Stimulated activated CD8-positive, alpha-beta memory T cell treated with anti-CD3 and anti-CD28 coated beads, Interleukin-2, amount 100 ng/mL, for 48 hours (primary cell): ENCODE data around the gene HDAC9.

ENCODE experiments used
- DNase-seq, 2 donors: peaks; one replicate each; pipeline ENCODE4 v3.0.0-alpha.2; 2020; ENCODE audit warnings: low read depth in 2 of 2

Gene HDAC9

DNA sequence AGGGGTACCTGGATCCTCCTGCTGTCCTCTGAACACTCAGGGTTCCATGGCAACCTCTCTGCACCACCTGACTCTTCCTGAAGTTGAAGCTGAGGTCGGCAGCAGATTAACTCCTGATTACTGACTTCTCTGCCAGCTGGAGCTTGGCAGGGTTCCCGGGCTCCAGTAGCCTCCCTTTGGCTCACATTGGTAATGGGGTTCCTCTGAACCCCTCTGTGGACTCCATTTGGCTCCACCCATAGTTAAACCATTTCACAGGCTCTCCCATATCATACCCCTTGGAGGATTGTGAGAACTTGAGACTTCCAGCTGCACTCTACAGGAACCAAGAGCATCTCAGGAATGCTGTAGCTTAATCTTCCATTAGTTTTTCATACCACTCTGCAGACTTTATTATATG, 292.5 kb downstream of the HDAC9 start:
- no peak for DNase-seq

DNA sequence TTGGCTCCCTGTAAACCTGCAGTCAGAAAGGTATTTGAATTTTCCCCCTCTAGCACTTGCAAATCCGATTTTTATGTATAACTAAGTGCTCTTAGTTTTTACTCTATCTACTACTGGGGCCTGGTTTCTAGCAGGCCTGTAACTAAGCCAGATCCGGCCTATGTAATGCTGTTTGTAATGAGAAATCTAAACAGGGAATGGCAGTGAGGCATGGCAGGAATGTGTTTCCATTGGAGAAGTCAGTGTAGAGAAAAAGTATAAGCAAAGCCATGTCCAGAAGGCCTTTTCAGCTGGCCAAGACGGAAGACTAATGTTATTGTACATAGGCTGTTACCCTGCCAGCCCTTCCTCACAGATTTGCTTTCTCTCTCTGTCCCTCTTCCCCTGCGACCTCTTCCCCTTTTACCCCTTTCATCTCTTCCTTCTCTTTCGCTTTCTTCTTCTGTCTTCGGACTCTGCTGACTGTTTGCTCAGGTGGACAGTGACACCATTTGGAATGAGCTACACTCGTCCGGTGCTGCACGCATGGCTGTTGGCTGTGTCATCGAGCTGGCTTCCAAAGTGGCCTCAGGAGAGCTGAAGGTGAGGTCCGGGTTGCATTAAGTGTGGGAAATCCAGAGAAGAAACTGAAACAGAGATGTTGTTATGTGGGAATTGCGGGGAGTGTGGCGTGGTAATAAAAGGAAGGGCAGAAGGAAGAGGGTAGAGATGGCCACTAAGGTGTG, 297.5 kb downstream of the HDAC9 start:
- no peak for DNase-seq

DNA sequence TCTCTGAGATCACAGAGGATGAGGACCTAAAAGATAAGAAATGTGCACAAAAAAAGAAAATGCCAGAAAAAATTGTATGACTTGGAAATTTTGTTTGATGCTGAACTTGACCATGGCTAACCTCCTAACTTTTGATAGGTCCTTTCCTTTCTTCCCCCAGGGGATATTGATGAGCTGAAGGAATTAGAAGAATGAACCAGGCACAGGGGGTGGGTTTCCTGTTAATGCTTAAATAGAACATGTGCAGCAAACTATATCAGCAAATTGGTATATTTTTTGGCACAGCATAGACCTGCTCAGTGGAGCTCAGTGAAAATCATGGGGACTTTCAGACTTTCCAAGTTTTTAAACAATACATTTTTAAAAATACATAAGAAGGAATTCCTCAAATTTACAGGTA, 300.7 kb downstream of the HDAC9 start:
- DNase-seq: no peak

DNA sequence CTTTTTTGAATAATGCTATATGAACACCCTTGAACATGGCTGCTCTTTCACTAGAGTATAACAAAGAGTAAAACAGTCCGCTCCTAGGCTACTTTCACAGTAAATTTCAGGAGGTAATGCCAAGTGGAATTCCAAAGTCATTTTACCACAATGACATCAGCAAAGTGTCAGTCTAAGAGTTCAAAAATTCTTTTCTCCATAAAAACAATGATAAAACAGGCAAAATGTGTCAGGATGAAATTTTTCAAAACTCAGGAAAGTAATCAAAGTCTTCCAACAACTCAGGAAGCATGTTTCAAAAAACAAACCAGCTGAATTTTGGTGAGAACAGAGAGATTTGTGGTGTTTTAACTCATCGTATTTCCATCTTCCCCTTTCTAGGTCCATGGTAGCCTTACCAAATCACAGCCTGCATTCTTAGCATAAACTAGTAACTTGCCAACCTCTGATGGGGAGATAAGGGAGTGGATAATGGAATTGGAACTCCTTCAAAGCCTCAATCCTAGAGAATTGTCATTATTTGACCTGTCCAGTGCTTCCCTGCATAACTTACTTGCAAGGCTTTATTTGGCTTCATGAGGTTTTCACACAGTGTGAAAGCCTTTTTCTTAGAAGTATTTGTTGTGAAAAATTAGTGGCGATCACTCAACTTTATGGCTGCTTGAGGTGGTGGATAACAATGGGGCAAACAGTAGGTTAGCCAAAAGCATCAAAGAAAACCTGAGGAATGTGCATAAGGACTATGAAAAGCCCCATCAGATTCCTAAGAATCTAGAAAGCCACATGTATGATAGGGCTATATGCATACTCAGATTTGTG, 302.7 kb downstream of the HDAC9 start:
- DNase-seq: no peak

DNA sequence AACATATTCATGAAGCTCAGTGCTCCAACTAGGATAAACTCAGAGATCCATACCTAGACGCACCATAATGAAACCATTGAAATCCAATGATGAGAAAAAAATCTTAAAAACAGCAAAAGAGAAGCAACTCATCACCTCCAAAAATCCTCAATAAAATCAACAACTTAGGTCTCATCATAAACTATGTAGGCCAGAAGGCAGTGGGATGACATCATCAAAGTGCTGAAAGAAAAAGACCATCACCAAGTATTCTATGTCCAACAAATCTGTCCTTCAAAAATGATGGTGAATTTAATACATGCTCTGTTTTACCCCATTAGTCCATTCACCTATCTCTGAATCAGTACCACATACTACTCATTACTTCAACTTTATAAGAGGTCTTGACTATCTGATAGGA, 304.4 kb downstream of the HDAC9 start:
- no peak for DNase-seq

DNA sequence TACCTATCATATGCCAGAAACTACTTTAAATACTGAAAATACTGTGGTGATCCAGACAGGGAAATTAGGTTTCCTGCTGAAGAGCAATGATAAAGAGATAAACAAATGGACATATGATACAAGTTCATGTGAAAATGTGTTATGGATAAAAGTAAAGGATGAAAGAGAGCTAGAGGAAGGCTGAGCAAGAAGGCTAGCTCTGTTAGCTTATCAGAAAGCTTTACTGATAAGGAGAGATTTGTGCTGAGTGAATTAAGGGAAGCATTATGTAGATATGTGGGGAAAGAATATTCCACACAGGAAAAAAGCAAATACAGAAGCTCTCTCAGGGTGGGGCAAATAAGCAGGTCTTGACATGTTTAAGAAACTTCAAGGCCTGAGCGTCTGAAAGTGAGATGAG, 308.4 kb downstream of the HDAC9 start:
- DNase-seq: no peak

DNA sequence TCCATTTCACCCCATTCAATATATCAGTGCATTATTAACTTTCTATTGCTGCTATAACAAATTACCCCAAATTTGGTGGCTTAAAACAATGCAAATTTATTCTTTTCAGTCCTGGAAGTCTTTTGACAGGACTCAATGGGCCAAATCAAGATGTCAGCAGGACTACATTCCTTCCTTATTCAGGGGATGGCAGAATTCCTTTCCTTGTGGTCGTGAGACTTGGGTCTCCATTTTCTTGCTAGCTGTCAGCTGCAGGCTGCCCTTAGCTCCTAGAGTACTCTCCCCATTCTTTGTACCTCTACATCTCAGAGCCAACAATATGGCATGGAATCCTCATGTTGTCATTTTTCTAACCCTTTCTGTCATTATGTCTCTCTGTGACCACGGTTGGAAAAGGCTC, 310.6 kb downstream of the HDAC9 start:
- DNase-seq: no peak

DNA sequence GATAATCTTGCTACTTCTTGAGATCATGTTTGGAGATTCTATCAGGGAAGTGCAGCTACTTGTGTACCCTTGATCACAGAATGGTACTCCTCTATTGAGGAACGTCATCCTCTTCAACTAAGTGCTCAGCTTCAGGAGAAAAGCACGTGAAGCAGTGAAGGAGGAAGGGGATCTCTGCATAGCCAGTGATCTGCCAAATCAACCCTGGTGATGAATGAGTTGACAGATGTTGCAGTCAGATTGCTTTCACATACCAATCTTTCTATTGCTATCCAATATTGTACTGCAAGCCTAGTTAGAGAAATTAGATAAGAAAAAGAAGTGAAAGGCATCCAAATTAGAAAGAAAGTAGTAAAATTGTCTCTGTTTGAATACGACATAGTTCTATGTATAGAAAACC, 312.5 kb downstream of the HDAC9 start:
- no peak for DNase-seq

DNA sequence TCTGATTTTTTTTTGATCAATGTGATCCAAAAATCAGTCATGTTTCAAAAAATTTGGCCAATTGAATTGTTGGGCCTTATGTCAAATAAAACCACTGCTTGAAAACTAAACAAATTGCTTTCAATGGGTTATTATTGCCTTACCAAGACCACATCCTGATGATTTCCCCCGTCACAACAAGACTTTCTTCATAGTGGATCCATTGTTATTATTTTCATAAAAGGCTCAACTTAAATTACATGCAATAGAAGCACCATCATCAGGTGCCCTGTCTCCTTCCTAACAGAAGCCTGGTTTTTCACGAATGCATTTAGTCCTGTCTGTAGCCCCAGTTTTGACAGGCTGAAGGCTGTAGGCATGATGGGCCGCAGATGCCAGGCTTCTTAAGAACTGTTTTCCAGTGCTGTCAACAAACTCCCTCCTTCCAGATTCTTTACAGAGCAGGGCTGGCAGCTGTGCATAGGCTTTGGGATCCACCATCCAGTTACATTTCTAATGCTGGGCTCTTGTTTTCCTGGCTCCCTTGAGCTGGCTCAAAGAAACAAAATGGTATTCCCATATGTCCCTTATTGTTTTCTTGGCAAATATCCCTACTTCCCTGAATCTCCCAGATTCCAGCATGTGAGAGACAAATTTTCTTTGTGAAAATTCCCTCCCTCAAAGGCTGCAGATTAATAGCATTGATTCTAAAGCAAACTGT, 319.9 kb downstream of the HDAC9 start:
- DNase-seq: no peak

DNA sequence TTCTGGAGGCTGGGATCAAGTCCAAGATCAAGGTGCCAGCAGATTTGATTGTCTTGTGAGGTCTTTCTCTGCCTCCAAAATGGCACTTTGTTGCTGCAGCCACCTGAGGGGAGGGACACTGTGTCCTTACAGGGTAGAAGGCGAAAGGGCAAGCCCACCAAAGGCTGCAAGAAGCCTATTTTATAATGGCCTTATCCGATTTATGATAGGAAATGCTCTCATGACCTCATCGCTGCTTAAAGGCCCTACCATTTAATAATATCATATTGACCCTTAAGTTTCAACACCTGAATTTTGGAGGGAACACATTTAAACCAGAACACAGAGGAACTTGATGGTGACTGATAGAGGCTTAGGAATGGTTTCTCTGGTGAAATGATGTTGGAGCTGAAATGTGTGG, 325.4 kb downstream of the HDAC9 start:
- no peak for DNase-seq

DNA sequence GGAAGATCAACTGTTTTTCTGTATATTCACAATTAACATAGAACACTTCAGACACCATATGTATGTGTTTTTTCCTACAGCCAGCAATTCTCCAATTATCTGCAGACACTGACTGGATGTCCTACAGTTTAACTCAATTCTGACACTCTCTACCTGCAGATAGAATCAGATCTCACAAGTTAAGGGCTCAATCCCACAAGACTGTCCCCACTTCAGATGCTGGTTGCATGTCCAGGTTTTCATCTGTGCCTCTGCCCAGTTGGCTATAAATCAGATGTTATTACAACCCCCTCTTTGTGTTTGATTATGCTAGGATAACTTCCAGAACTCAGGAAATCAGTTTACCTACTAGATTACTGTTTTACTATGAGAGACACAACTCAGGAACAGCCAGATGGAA, 326.0 kb downstream of the HDAC9 start:
- DNase-seq: no peak

DNA sequence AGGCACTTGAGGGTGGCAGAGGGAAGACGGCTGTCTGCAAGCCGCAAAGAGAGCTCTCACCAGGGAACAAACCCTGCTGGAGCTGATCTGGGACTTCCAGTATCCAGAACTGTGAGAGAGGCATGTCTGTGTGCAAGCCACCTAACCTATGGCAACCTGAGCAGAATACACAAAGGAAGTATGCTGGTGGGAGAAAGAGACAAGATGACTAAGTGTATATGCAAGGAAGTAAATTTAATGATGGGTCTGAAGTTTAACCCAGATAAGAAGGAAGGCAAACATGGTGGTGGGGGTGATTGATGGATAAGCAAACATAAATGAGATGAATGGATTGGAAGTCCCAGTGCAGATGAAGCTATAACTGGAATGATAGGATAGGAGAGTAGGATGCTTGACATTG, 328.6 kb downstream of the HDAC9 start:
- no peak for DNase-seq

DNA sequence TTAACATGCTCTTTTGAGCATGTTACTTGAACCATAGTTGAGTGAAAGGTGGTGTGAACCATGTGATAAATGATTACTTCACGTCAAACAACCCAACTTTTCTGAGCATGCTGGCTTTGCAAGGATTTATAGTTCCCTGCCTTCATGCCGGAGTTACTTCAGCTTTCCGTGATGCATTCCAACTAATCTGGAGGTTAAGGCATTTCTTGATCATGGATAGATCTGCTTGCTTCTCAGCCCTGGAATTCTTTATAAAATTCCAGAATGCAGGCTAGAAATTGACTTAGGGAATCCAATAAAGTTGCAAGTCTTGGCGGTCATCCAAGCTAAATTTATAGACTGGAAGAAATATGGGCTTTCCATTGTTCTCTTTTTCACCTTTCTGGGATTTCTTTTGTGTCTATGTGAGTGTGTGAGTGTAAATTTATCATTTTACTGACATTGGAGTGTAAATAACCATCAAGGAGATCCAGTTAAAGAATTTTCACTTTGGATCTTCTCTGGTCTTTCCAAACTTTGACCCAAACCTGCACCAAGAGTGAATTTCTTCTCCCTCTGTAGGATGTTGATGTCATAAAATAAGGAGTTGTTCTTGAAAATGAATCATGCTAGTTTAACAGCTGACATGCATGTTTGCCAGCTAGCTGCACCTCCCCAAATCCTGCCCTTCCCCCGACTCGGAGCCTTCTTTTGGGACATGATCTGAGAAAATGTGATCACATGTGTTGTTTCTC, 332.9 kb downstream of the HDAC9 start:
- no peak for DNase-seq

DNA sequence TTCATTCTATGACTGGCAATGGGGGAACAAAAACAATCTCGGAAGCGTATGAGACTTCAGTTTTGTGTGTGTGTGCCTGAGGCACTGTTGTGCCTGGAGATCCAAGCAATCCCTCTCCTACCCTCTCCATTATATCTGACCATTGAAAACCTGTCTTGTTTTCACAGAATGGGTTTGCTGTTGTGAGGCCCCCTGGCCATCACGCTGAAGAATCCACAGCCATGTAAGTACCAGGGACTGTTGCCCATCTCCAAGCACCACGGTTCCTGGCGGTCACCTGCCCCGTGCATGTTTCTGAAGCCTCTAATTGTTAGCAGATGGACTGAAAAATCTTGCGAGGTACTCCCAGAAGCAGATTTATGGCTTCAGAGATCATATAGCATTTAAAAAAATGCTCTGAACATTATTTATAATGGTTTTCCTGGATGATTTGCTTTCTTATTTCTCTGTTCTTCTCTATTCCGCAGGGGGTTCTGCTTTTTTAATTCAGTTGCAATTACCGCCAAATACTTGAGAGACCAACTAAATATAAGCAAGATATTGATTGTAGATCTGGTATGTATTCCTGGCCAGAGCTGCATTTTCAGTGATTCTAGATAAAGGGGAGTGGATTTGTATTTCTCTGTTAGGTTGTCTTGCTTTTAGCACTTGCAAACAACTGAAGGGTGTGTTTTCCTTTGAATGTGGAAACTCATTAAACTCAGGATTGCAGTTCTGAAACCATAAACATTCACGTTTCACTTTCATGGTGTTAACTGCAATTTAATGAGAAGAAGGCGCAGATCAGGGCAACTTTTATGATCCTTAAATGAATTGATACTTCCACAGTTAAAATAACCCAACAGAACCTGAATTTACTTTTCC, 333.7 kb downstream of the HDAC9 start:
- DNase-seq: no peak

DNA sequence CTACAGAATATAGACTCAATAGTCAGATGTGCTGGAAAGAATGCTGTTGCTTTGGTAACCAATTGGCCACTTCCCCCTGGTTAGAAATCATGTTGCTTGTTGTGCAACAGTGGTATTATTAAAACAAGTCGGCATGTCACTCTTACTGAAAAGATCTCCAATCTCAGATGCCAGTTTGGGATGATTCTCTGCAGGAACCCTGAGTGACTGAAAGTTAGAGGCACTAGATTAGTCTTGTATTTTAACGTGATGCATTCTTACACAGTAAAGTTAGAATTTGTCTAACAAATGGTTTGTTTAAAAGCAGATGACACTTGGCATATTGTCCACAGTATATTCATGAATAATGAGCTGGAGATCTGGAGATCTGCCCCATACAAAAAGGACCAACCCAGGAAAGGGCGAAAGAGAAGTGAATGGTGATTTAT, 334.3 kb downstream of the HDAC9 start:
- DNase-seq: no peak

DNA sequence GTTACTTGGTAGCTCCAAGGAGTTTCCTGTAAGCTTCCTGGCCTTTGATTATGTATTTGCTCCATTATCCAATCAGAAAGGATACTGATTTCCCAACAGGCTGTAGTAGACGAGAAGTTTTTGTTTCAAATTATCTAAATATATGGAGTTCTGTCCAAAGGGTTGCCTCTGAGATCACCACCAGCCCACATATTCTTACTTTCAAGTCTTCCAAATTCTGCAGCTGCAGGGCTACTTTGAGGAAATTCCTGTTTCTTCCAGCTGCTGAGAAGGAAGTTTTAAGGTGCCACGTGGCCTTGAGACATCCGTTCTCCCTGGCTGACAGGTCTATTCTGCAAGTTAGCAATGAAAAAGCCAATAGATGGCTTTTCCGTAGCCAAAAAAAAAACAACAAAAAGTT, 335.9 kb downstream of the HDAC9 start:
- no peak for DNase-seq

DNA sequence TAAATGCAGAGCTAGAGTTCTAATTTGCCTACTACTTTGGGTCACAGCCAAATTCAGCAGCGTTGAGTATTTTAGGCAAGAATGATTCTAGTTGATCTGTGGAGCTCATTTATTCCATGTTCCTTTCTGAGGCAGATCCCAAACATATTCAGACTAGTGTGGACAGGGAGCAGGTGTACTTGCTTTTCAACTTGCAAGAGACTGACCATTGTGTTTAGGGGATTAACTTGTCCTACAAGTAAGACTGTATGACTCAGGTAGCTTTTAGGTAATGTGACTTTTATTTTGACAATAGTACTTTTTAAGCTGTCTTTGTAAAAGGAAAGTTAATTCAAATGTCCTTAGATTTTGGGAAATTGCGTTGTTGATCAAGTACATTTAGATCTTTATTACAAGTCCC, 336.4 kb downstream of the HDAC9 start:
- no peak for DNase-seq

DNA sequence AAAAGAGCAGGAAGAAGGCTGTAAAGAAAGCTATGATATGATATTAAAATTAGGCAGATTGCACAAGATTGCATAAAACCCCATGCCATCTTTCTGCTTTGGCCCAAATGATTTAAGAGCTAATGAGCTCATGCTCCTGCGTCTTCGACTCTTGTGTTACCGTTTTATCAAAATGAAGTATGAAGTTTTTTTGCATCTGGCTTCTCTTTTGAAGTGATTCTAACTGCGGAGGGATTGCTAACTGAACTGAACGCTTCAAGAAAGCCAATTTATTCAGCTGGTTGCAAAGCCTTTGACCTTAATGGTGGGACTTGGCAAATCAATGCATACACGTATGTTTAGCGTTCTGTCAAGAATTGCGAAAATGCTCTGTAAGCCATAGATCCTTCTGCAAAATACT, 339.0 kb downstream of the HDAC9 start:
- no peak for DNase-seq

DNA sequence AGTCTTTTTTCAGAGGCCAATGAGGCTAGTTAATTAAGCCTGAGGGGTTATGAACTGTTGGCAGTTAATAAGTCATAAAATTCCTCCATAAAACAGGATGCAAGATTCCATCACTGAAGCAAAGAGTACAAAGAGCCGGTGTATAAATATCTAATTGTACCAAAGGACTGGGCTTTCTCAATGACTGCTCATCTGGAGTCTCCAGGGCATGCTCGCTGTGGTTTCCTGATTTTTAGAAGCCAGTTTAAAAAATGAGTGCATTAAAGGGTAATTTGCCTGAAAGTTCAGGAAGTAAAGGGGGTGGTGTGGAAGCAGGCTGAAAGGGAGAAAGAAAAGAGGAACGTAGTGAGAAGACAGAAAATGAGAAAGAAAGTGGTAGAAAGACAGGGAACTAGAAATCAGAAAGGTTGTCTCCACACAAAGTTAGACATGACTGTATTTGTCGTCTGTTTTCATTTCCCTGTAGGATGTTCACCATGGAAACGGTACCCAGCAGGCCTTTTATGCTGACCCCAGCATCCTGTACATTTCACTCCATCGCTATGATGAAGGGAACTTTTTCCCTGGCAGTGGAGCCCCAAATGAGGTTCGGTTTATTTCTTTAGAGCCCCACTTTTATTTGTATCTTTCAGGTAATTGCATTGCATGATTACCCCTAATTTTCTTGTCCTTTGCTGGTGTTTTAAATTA, 339.6 kb downstream of the HDAC9 start:
- DNase-seq: no peak

DNA sequence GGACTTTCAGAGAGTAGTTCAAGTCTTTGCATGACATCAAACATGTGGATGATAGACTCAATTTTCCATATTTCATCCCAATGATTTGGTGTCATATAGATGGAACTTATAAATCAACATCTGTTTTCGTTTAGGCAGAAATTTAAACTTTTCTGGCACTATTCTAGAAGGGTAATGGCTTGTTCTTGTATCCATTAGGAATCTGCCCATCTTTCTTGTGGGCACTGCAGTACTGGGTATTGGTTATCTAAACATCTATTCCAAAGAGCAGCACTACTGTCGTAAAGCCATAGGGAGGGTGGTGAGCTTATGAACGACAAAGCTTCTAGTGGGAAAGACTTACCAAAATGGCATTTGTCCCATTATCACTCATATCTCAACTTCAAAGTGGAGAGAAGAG, 348.4 kb downstream of the HDAC9 start:
- no peak for DNase-seq

DNA sequence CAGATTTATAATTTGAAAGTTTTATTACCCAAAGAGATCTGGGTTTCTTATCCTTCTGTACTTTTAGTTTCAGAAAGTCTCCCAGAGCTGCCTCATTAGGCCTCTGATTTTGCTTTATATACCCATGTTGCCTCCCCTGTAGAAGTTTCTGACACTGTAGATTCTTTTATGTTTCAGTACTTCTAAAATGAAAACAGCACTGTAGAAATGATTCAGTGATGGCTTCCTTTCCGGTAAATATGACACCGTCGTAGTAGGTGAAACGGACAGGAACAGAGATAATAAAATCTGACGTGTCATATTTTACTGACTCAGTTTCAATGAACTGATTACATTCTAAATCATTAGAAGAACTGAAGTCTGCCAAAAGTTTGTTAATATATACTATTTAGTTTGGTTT, 349.2 kb downstream of the HDAC9 start:
- DNase-seq: no peak
